IMR-90 (cell line): ENCODE results near the gene GNAI1. TPM values are rescaled to one million over a fixed set of nuclear protein-coding genes. Genes with fewer than 3 reads are reported as not detected.

Experiments
- ATAC-seq: fragments of 200-7000 bp; cut with Tn5 transposase; 2 replicates; pipeline ENCODE4 v1.9.1; 2020; ENCODE audit warnings: low read depth, mild to moderate bottlenecking, moderate library complexity
- BruUV-seq: library from RNA; stranded (reverse); fragments of 400-500 nt; replicated peaks from 2 replicates; lab custom pipeline; 2021; lab: Mats Ljungman, UMichigan
- CTCF ChIA-PET: fragments of 300-600 bp; formaldehyde crosslinking; extraction: SDS; loops from one replicate; lab custom pipeline; 2021; ENCODE audit warnings: antibody characterized with exemption; lab: Yijun Ruan, JAX
- POLR2A ChIA-PET: fragments of 300-600 bp; sonication (Branson Sonifier 250); formaldehyde crosslinking; loops from one replicate; lab custom pipeline; 2022; ENCODE audit warnings: antibody characterized with exemption; ENCODE audit not compliant: unreplicated experiment; lab: Charles Lee
- DNase-seq: peaks from one replicate; pipeline ENCODE4 v3.0.0; 2013
- H2AFZ ChIP-seq: replicated peaks from 2 replicates; pipeline ENCODE3; 2013; ENCODE audit warnings: low read length, mild to moderate bottlenecking; ENCODE audit not compliant: poor library complexity
- H2AK5ac ChIP-seq: 2 replicates; pipeline ENCODE4 v1.6.1; 2013; ENCODE audit warnings: low read depth, low read length, inconsistent platforms
- H2AK9ac ChIP-seq: replicated peaks from 2 replicates; pipeline ENCODE3; 2013; ENCODE audit warnings: mild to moderate bottlenecking, low read depth, low read length, moderate library complexity; ENCODE audit not compliant: poor library complexity
- H2BK120ac ChIP-seq: 2 replicates; pipeline ENCODE4 v1.6.1; 2013; ENCODE audit warnings: low read depth, low read length, inconsistent platforms
- H2BK15ac ChIP-seq: 3 replicates; pipeline ENCODE4 v1.6.1; 2013; ENCODE audit warnings: low read depth, low read length, inconsistent platforms
- H2BK20ac ChIP-seq: 2 replicates; pipeline ENCODE4 v1.6.1; 2013; ENCODE audit warnings: low read depth, mild to moderate bottlenecking, inconsistent platforms, low read length, moderate library complexity
- H2BK5ac ChIP-seq: 2 replicates; pipeline ENCODE4 v1.6.1; 2013; ENCODE audit warnings: mild to moderate bottlenecking, low read depth, low read length, inconsistent platforms; ENCODE audit not compliant: poor library complexity, severe bottlenecking
- H3K14ac ChIP-seq: replicated peaks from 2 replicates; pipeline ENCODE4 v1.6.1; 2013; ENCODE audit warnings: low read depth, low read length, inconsistent platforms
- H3K18ac ChIP-seq: 2 replicates; pipeline ENCODE4 v1.6.1; 2013; ENCODE audit warnings: low read depth, low read length, control low read depth
- H3K23ac ChIP-seq: 2 replicates; pipeline ENCODE4 v1.6.1; 2013; ENCODE audit warnings: low read depth, low read length, inconsistent platforms
- H3K27ac ChIP-seq: 2 replicates; pipeline ENCODE4 v1.5.1; 2013; ENCODE audit warnings: mild to moderate bottlenecking, control low read depth, low read length; ENCODE audit not compliant: insufficient read depth
- H3K27me3 ChIP-seq: 2 replicates; pipeline ENCODE4 v1.6.1; 2013; ENCODE audit warnings: low read length; ENCODE audit not compliant: control insufficient read depth, insufficient read depth
- H3K36me3 ChIP-seq: 2 replicates; pipeline ENCODE4 v1.6.1; 2013; ENCODE audit warnings: low read length, mixed read lengths; ENCODE audit not compliant: control insufficient read depth, insufficient read depth
- H3K4ac ChIP-seq: 2 replicates; pipeline ENCODE4 v1.6.1; 2013; ENCODE audit warnings: low read depth, low read length, inconsistent platforms
- H3K4me1 ChIP-seq: 2 replicates; pipeline ENCODE4 v1.6.1; 2013; ENCODE audit warnings: low read length, mixed read lengths; ENCODE audit not compliant: control insufficient read depth, insufficient read depth
- H3K4me2 ChIP-seq: 2 replicates; pipeline ENCODE4 v1.6.1; 2013; ENCODE audit warnings: low read depth, mild to moderate bottlenecking, control low read depth, low read length, moderate library complexity
- H3K4me3 ChIP-seq: 2 replicates; pipeline ENCODE4 v1.5.1; 2013; ENCODE audit warnings: low read depth, mild to moderate bottlenecking, control low read depth, low read length, moderate library complexity; ENCODE audit not compliant: insufficient read depth
- H3K56ac ChIP-seq: 2 replicates; pipeline ENCODE4 v1.6.1; 2013; ENCODE audit warnings: low read length, inconsistent platforms; ENCODE audit not compliant: insufficient read depth; ENCODE audit errors: extremely low read depth
- H3K79me1 ChIP-seq, 2 experiments: 2 replicates each; pipeline ENCODE4 v1.6.1; 2013; ENCODE audit warnings: low read length in 2 of 2, inconsistent platforms in 1 of 2, low read depth in 1 of 2
- H3K9ac ChIP-seq: 2 replicates; pipeline ENCODE4 v1.6.1; 2013; ENCODE audit warnings: low read depth, low read length, control low read depth
- H3K9me1 ChIP-seq: 2 replicates; pipeline ENCODE4 v1.6.1; 2013; ENCODE audit warnings: low read length, inconsistent platforms; ENCODE audit not compliant: insufficient read depth
- H3K9me3 ChIP-seq: 2 replicates; pipeline ENCODE4 v1.6.1; 2013; ENCODE audit warnings: low read length; ENCODE audit not compliant: control insufficient read depth, insufficient read depth
- H4K20me1 ChIP-seq: 2 replicates; pipeline ENCODE4 v1.6.1; 2013; ENCODE audit warnings: low read length, inconsistent platforms; ENCODE audit not compliant: insufficient read depth
- H4K5ac ChIP-seq: 2 replicates; pipeline ENCODE4 v1.6.1; 2013; ENCODE audit warnings: mild to moderate bottlenecking, low read depth, low read length, control low read depth
- H4K8ac ChIP-seq, 2 experiments: 2 replicates each; pipeline ENCODE4 v1.6.1; 2013; ENCODE audit warnings: low read depth in 2 of 2, low read length in 2 of 2, control low read depth in 1 of 2, inconsistent platforms in 1 of 2
- H4K91ac ChIP-seq: 2 replicates; pipeline ENCODE4 v1.6.1; 2013; ENCODE audit warnings: low read depth, low read length, inconsistent platforms; ENCODE audit not compliant: insufficient read depth
- CEBPB ChIP-seq: IDR thresholded peaks from 2 replicates; pipeline ENCODE4 v1.6.1; 2012; ENCODE audit warnings: low read depth, low read length, improper control_type of control experiment
- CHD1 ChIP-seq: IDR thresholded peaks from 2 replicates; pipeline ENCODE4 v1.6.1; 2012; ENCODE audit warnings: low read depth, low read length, improper control_type of control experiment
- FOS ChIP-seq: fragments of 150-350 bp; IDR thresholded peaks from 2 replicates; pipeline ENCODE4 v1.6.1; 2016; ENCODE audit warnings: low read depth, low read length
- NFE2L2 ChIP-seq: fragments of 150-350 bp; IDR thresholded peaks from 2 replicates; pipeline ENCODE4 v1.6.1; 2016; ENCODE audit warnings: low read depth, mild to moderate bottlenecking, low read length
- RAD21 ChIP-seq: IDR thresholded peaks from 2 replicates; pipeline ENCODE4 v1.6.1; 2012; ENCODE audit warnings: low read length, improper control_type of control experiment
- RCOR1 ChIP-seq: IDR thresholded peaks from 2 replicates; pipeline ENCODE4 v1.6.1; 2012; ENCODE audit warnings: mild to moderate bottlenecking, low read length, improper control_type of control experiment; ENCODE audit not compliant: insufficient replicate concordance
- SMC3 ChIP-seq: fragments of 150-350 bp; IDR thresholded peaks from 2 replicates; pipeline ENCODE4 v1.6.1; 2016; ENCODE audit warnings: low read depth, mild to moderate bottlenecking, antibody characterized with exemption, low read length, moderate library complexity
- WGBS, 2 experiments: methylation state at CpG; one replicate each; pipeline versions ENCODE4 v1.1.5 to v1.1.7; 2013; ENCODE audit warnings: missing lambda C conversion rate in 2 of 2; ENCODE audit not compliant: insufficient read length in 1 of 2; ENCODE audit errors: extremely low coverage in 2 of 2; 5-methylcytosine and 5-hydroxymethylcytosine counted together
- dilution Hi-C: fragments of 300-500 bp; cut with HindIII; formaldehyde crosslinking; loops from one replicate; pipeline ENCODE4 v1.14.3; 2018; ENCODE audit warnings: low sequenced_read_pairs; ENCODE audit not compliant: unreplicated experiment
- in situ Hi-C: fragments of 300-500 bp; cut with MboI; formaldehyde crosslinking; loops from 3 replicates; pipeline ENCODE4 v1.14.3; 2019; ENCODE audit warnings: low sequenced_read_pairs, inconsistent platforms, mixed read lengths
- intact Hi-C: fragments of 100-400 bp; cut with micrococcal nuclease; formaldehyde crosslinking; loops from 2 replicates; pipeline ENCODE4 v1.10.0; 2022
- polyA plus RNA-seq, 3 experiments: library from polyadenylated mRNA; depleted of rRNA; stranded (reverse); fragments of >200 nt; gene quantifications; 2 replicates each; pipeline ENCODE4 v1.2.3, GENCODE V29; 2012; ENCODE audit warnings: low replicate concordance in 1 of 3
- total RNA-seq: library from RNA; depleted of rRNA; stranded (reverse); fragments of >200 nt; gene quantifications from 2 replicates; pipeline ENCODE4 v1.2.3, GENCODE V29; 2012
- TF ChIP-seq, protein P1 (sequence below): fragments of 150-350 bp; IDR thresholded peaks from 2 replicates; pipeline ENCODE4 v1.6.1; 2017; ENCODE audit warnings: mild to moderate bottlenecking, antibody characterized with exemption, low read length, low read depth
- TF ChIP-seq, protein P2 (sequence below): fragments of 150-350 bp; IDR thresholded peaks from 2 replicates; pipeline ENCODE4 v1.6.1; 2016; ENCODE audit warnings: low read depth, mild to moderate bottlenecking, low read length, moderate library complexity, borderline replicate concordance
- TF ChIP-seq, protein P3 (sequence below): conservative IDR thresholded peaks from 2 replicates; pipeline ENCODE4 v1.5.1; 2012; ENCODE audit warnings: mild to moderate bottlenecking, low read depth, low read length, improper control_type of control experiment

The GNAI1 gene
- total and polyA plus RNA-seq, 2 of the 4 experiments (the other 2 are of a cell fraction), result 21.1 to 26.5 TPM

DNA sequence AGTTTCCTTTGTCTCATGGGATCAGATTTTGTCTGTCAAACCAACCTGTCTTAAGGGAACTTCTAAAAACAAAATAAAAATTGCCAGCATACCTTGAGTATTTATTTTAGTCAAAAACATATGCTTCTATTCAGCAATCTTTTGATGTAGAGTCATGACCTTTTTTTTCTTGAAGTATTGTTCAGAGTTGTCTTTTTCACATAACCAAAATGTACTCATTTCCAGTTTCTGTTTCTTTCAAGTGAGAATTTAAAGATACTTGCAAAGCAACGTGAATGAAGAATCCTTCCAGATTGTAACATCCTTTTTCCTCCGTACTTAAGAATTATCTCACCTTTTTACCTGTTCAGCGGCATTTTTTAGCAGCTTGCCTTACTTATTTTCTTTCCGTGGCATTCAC is 37.8 kb downstream of the GNAI1 start:
- Histone ChIP-seq H3K18ac (no peak overlapping the region), H3K9me3 (peaks cover 10% of the 10 kb centered on the region), H3K4me3 (no peak overlapping the region), H3K14ac (no peak overlapping the region), H4K5ac (no peak overlapping the region), H4K8ac (no peak overlapping the region), H3K79me1 (peaks cover 38 to 59% of the 10 kb centered on the region in 2 experiments), H2BK5ac (no peak overlapping the region), H2BK20ac (no peak overlapping the region), H2AK5ac (no peak overlapping the region), H3K4me1 (no peaks in the 10 kb centered on the region), H4K91ac (no peak overlapping the region), H3K23ac (no peak overlapping the region), H2AK9ac (no peak overlapping the region), H3K27ac (no peak overlapping the region), H2AFZ (no peak overlapping the region), H4K20me1 (peaks cover 15% of the 10 kb centered on the region; the same call in 1 of the 2 replicates), H2BK120ac (no peak overlapping the region), H3K4ac (no peak overlapping the region), H2BK15ac (no peak overlapping the region), H3K9me1 (no peaks in the 10 kb centered on the region), H3K4me2 (no peak overlapping the region), H3K27me3 (no peaks in the 10 kb centered on the region), H3K36me3 (peaks cover 3% of the 10 kb centered on the region; the same call in 1 of the 2 replicates), H3K9ac (no peak overlapping the region), H3K56ac (no peak overlapping the region)
- ATAC-seq (no peak), DNase-seq (no peak)
- ChIA-PET CTCF (interaction anchor here (0.6 kb wide), 1 partner anchor 97 kb away, joined by 3 read pairs; no protein-coding TSS in a partner anchor), POLR2A (no interaction called here)
- dilution Hi-C loops (no loop called here), in situ Hi-C loops (no loop called here), intact Hi-C loops (no loop called here)
- WGBS, 2 experiments, result no CpG with 5 or more reads among the region's 4 CpGs
- BruUV-seq, result no TSS peak
- TF ChIP-seq SMC3, result no peak
- TF ChIP-seq RCOR1, result no peak
- TF ChIP-seq, protein P1, sequence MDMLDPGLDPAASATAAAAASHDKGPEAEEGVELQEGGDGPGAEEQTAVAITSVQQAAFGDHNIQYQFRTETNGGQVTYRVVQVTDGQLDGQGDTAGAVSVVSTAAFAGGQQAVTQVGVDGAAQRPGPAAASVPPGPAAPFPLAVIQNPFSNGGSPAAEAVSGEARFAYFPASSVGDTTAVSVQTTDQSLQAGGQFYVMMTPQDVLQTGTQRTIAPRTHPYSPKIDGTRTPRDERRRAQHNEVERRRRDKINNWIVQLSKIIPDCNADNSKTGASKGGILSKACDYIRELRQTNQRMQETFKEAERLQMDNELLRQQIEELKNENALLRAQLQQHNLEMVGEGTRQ, result no peak
- TF ChIP-seq CHD1, result no peak
- no peak for TF ChIP-seq RAD21
- TF ChIP-seq, protein P2, sequence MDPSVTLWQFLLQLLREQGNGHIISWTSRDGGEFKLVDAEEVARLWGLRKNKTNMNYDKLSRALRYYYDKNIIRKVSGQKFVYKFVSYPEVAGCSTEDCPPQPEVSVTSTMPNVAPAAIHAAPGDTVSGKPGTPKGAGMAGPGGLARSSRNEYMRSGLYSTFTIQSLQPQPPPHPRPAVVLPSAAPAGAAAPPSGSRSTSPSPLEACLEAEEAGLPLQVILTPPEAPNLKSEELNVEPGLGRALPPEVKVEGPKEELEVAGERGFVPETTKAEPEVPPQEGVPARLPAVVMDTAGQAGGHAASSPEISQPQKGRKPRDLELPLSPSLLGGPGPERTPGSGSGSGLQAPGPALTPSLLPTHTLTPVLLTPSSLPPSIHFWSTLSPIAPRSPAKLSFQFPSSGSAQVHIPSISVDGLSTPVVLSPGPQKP, result no peak
- no peak for TF ChIP-seq FOS
- TF ChIP-seq, protein P3, sequence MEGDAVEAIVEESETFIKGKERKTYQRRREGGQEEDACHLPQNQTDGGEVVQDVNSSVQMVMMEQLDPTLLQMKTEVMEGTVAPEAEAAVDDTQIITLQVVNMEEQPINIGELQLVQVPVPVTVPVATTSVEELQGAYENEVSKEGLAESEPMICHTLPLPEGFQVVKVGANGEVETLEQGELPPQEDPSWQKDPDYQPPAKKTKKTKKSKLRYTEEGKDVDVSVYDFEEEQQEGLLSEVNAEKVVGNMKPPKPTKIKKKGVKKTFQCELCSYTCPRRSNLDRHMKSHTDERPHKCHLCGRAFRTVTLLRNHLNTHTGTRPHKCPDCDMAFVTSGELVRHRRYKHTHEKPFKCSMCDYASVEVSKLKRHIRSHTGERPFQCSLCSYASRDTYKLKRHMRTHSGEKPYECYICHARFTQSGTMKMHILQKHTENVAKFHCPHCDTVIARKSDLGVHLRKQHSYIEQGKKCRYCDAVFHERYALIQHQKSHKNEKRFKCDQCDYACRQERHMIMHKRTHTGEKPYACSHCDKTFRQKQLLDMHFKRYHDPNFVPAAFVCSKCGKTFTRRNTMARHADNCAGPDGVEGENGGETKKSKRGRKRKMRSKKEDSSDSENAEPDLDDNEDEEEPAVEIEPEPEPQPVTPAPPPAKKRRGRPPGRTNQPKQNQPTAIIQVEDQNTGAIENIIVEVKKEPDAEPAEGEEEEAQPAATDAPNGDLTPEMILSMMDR, result no peak
- TF ChIP-seq NFE2L2, result no peak
- TF ChIP-seq CEBPB, result no peak
